HUES64 (cell line): ENCODE measurements around the gene LIME1.
"Not testable (repeated sequence)": the region's sequence is repeated elsewhere in the genome, so short reads cannot be mapped to it uniquely, and the experiment has no call there.

Experiments
- H3K27ac ChIP-seq: 2 replicates; pipeline ENCODE4 v1.7.0; 2013; ENCODE audit warnings: low read depth, low read length, inconsistent platforms
- H3K27me3 ChIP-seq: 2 replicates; pipeline ENCODE4 v1.6.1; 2013; ENCODE audit warnings: mild to moderate bottlenecking, low read length; ENCODE audit not compliant: insufficient read depth
- H3K36me3 ChIP-seq: 2 replicates; pipeline ENCODE4 v1.6.1; 2013; ENCODE audit warnings: mild to moderate bottlenecking, low read length; ENCODE audit not compliant: insufficient read depth
- H3K4me1 ChIP-seq: 2 replicates; pipeline ENCODE4 v1.6.1; 2013; ENCODE audit warnings: mild to moderate bottlenecking, low read length, moderate library complexity; ENCODE audit not compliant: insufficient read depth
- H3K4me3 ChIP-seq: 2 replicates; pipeline ENCODE4 v1.5.1; 2013; ENCODE audit warnings: mild to moderate bottlenecking, low read length, moderate library complexity
- H3K9ac ChIP-seq: 2 replicates; pipeline ENCODE4 v1.6.1; 2013; ENCODE audit warnings: mild to moderate bottlenecking, low read depth, low read length
- H3K9me3 ChIP-seq: 2 replicates; pipeline ENCODE4 v1.6.1; 2013; ENCODE audit warnings: low read depth, low read length; ENCODE audit not compliant: insufficient read depth
- WGBS: fragments of 150-250, 120-280 bp; methylation state at CpG from one replicate; pipeline ENCODE4 v1.1.7; 2013; ENCODE audit warnings: missing lambda C conversion rate; 5-methylcytosine and 5-hydroxymethylcytosine counted together

LIME1 gene

DNA sequence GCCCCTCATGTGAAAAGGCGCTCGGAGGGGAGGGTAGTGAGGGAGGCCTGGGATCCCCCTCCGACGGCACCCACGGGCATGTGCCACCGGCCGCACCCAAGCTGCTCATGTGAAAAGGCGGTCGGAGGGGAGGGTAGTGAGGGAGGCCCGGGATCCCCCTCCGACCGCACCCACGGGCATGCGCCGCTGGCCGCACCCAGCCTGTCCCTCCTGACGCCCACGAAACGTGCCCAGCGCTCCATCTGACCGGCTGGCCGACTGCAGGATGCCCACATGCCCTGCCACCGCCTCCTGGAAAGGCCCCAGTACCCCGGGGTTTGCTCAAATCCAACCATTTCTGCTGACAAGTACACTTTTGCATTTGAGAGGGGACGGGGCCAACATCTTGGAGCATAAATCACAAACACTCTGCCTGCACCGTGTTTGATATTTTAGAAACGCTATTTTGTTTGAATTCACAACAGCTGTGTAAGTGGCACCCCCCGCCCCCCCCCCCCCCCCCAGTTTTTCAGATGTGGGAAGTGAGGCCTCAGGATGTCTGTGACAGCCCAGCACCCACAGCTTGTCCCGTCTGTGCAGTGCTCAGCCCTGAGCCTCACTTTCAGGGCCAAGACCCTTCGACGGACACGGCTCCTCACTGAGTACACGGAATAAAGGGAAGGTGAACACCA lies 37.2 kb downstream of the LIME1 start:
- H3K9me3 ChIP-seq, result no peaks in the 10 kb centered on the region
- peaks cover 10% of the 10 kb centered on the region; the same call in 1 of the 2 replicates for H3K4me1 ChIP-seq
- H3K27ac ChIP-seq, result no peak overlapping the region
- no peaks in the 10 kb centered on the region for H3K27me3 ChIP-seq
- H3K4me3 ChIP-seq, result no peak overlapping the region
- H3K9ac ChIP-seq, result no peak overlapping the region
- H3K36me3 ChIP-seq, result peaks cover 5% of the 10 kb centered on the region; the same call in 1 of the 2 replicates
- WGBS, result 94% methylated on average over 31 of the region's 33 CpGs

DNA sequence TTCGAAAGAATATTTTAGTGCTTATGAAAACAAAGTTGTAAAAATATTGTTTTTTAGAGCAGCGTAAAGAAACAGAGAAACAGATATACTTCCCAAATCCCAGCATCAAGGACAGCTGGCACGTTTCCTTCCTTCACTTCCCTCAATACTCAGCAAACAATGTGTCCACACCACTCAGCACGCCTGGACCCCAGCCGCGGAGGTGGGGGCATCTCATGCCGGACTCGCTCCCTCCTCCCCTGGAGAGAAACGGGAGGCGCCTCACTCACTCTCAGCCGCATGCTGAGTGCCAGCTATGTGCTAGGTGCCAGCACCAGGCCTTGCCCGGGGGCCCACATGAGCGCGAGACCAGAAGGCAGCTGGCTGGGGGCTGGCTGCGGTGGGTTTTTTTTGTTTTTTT lies 37.8 kb downstream of the LIME1 start:
- 93% methylated on average over 14 of the region's 15 CpGs for WGBS
- Histone ChIP-seq H3K4me3 (no peak overlapping the region), H3K36me3 (no peaks in the 10 kb centered on the region), H3K27me3 (no peaks in the 10 kb centered on the region), H3K9ac (no peak overlapping the region), H3K9me3 (no peaks in the 10 kb centered on the region), H3K4me1 (peaks cover 10% of the 10 kb centered on the region; the same call in 1 of the 2 replicates), H3K27ac (no peak overlapping the region)

DNA sequence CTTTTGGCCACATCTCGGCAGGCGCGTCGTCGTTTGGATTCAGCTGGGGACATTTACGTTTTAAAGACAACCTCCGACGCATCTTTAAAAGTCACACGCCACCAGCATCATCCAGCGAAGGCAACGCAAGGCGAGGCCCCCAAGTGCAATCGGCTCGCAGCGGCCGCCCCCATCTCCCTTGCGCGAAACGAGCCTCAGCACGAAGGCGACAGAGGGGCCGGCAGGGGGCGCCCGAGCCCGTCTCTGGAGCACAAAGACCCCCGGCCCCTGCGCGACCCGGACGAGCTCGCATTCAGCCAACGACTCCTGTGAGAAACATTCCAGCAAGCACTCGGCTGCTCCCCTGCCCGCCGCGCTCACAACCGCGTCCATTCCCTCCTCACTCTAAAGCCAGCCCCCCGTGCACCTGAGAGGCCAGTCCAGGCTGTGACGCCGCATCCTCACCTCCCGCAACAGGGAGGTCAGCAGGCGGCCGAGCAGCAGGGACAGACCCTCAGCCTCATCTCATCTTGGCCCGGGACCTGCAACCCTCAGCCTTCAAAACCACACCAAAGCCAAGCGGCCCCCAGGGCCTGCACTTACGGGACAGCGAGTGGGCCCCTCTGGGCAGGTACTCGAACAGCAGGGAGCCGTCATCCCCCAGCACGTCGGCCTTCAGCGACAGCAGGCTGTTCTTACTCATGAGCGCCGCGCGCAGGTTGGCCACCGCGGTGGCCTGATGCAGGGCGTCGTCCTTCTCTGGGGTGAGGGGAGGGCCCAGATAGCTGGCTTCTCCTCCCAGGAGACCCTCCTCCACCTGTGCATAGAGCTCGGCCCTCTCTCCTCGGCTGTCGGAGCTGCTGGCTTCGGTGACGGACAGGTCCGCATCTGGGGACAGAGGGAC lies 38.9 kb downstream of the LIME1 start:
- Histone ChIP-seq H3K36me3 (no peaks in the 10 kb centered on the region), H3K27ac (peak overlapping the region; percentile 59; the same call in 1 of the 2 replicates), H3K4me3 (peak overlapping the region; percentile 57), H3K9ac (peak overlapping the region; percentile 46), H3K9me3 (no peaks in the 10 kb centered on the region), H3K4me1 (peaks cover 10% of the 10 kb centered on the region; the same call in 1 of the 2 replicates), H3K27me3 (no peaks in the 10 kb centered on the region)
- WGBS, result 7% methylated on average over 67 of the region's 67 CpGs

DNA sequence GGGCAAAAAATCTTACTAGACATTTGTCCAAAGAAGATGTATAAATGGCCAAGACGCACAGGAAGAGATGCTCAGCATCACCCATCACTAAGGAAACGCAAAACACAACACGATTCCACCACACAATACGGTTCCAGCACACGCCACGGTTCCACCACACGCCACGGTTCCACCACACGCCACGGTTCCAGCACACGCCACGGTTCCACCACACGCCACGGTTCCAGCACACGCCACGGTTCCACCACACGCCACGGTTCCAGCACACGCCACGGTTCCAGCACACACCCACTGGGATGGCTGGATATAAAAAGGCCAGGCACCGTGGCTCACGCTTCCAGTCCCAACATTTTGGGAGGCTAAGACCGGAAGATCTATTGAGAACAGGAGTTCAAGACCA lies 40.4 kb downstream of the LIME1 start:
- H3K27me3 ChIP-seq, H3K27ac ChIP-seq, H3K4me3 ChIP-seq, H3K9me3 ChIP-seq, H3K9ac ChIP-seq, H3K36me3 ChIP-seq: not testable (repeated sequence)
- peaks cover 10% of the 10 kb centered on the region; the same call in 1 of the 2 replicates for H3K4me1 ChIP-seq
- 96% methylated on average over 23 of the region's 23 CpGs for WGBS

DNA sequence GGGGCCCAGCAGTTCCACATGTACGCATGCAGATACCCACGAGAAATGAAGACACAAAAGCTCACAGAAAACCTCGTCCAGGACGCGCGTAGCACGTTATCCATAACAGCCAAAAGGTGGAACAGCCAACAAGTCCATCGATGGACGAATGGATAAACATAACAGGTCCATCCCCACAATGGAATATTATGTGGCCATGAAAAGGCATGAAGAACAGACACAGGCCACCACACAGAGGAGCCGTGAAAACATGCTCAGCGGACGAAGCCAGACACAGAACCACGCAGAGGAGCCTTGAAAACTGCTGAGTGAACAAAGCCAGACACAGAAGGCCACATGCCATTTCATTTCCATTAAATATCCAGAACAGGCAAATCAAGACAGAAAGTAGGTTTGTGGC lies 41.1 kb downstream of the LIME1 start:
- Histone ChIP-seq H3K27ac (peak overlapping the region; percentile 55; the same call in 1 of the 2 replicates), H3K9ac (no peak overlapping the region), H3K4me1 (peaks cover 10% of the 10 kb centered on the region; the same call in 1 of the 2 replicates), H3K36me3 (no peaks in the 10 kb centered on the region), H3K4me3 (no peak overlapping the region), H3K9me3 (no peaks in the 10 kb centered on the region), H3K27me3 (no peaks in the 10 kb centered on the region)
- WGBS, result 97% methylated on average over 13 of the region's 13 CpGs

DNA sequence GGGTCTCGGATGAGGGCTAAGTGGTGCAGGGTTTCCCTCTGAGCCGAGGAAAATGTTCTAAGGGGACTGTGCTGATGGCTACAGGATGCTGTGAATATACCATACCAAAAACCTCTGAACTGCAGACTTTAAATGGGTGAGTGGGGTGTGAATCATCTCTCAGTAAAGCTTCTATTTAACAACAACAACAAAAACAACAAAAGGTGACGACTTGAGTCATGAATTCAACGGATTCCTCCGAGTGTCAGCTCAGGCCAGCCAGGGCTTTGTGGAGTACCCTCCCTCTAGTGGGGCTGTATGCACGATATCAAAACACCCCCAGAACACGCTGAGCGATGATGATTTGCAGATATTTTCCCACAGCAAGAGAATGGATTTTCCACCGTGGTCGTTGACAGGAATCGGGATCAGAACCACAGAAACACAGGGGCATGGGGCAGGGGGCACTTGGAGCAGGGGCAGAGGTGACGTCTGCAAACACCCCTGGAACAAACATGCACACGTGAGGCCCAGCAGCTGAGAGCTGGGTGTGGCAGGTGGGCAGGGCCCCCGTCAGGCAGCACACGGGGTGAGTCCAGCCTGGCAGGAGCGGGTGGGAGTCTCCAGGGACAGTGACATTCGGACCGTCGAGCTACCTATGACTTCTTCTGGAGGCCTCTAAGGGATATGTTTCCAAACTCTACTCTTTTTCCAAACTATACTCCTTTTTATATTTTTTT lies 41.7 kb downstream of the LIME1 start:
- Histone ChIP-seq H3K36me3 (no peaks in the 10 kb centered on the region), H3K9ac (no peak overlapping the region), H3K9me3 (no peaks in the 10 kb centered on the region), H3K27ac (peak overlapping the region; percentile 55; the same call in 1 of the 2 replicates), H3K27me3 (no peaks in the 10 kb centered on the region), H3K4me1 (peaks cover 10% of the 10 kb centered on the region; the same call in 1 of the 2 replicates), H3K4me3 (no peak overlapping the region)
- WGBS, result 57% methylated on average over 19 of the region's 19 CpGs

DNA sequence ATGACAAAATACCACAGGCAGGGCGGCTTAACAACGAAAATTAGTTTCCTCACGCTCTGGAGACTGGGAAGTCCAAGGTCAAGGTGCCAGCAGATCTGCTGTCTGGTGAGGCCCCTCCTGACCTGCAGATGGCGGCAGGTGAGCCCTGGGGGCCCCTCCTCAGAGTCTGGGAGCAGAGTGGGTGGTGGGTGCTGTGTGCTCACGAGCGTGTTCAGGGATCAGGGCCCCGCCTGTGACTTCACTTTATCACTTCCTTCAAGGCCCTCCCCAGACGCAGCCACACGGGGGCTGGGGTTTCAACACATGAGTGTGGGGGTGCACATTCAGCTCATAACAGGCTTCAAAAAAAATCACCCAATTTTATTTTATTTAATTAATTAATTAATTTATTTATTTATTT lies 42.4 kb downstream of the LIME1 start:
- peaks cover 10% of the 10 kb centered on the region; the same call in 1 of the 2 replicates for H3K4me1 ChIP-seq
- H3K9me3 ChIP-seq, result no peaks in the 10 kb centered on the region
- no peaks in the 10 kb centered on the region for H3K27me3 ChIP-seq
- H3K4me3 ChIP-seq, result no peak overlapping the region
- no peak overlapping the region for H3K9ac ChIP-seq
- H3K36me3 ChIP-seq, result no peaks in the 10 kb centered on the region
- 87% methylated on average over 7 of the region's 9 CpGs for WGBS
- H3K27ac ChIP-seq, result peak overlapping the region; percentile 46; the same call in 1 of the 2 replicates

DNA sequence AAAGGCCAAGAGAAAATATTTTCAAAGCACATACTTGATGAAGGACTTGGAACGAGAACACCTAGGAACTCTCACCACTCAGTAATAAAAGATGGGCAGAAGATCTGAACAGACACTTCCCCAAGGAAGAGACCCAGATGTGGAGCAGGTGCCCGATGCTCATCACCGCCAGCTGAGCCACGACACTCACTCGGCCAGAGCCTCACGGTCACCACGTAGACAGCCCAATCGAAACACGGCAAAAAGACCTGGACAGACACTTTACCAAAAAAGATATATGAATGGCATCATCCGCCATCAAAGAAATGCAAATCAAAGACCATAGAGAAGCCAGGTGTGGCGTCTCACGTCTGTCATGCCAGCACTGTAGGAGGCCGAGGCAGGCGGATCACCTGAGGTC lies 44.7 kb downstream of the LIME1 start:
- no peak overlapping the region for H3K9ac ChIP-seq
- H3K27ac ChIP-seq, result no peak overlapping the region
- H3K36me3 ChIP-seq, result no peaks in the 10 kb centered on the region
- no peaks in the 10 kb centered on the region for H3K27me3 ChIP-seq
- no peak overlapping the region for H3K4me3 ChIP-seq
- H3K9me3 ChIP-seq, result no peaks in the 10 kb centered on the region
- H3K4me1 ChIP-seq, result peaks cover 3% of the 10 kb centered on the region; the same call in 1 of the 2 replicates
- WGBS, result 96% methylated on average over 14 of the region's 14 CpGs

DNA sequence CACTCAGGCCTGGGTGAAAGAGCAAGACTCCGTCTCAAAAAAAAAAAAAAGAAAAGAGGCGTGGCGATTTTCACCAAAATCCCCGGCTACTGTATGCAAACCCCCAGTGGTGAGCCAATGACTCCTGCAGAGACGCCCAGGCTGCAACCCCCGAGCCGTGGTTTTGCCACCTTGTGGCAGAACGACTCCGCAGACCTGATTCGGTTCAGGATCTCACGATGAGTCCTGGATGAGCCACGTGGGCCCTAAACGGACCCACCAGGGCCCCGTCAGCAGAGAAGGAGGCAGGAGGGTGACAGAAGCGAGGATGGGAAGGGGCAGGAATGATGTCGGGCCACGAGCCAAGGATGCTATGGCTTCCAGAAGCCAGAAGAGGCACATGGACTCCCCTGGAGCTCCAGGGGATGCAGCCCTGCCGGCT lies 45.6 kb downstream of the LIME1 start:
- H3K9ac ChIP-seq, result no peak overlapping the region
- H3K27ac ChIP-seq, result no peak overlapping the region
- H3K27me3 ChIP-seq, result no peaks in the 10 kb centered on the region
- peaks cover 3% of the 10 kb centered on the region; the same call in 1 of the 2 replicates for H3K4me1 ChIP-seq
- WGBS, result 74% methylated on average over 18 of the region's 18 CpGs
- no peaks in the 10 kb centered on the region for H3K9me3 ChIP-seq
- H3K36me3 ChIP-seq, result no peaks in the 10 kb centered on the region
- H3K4me3 ChIP-seq, result no peak overlapping the region

DNA sequence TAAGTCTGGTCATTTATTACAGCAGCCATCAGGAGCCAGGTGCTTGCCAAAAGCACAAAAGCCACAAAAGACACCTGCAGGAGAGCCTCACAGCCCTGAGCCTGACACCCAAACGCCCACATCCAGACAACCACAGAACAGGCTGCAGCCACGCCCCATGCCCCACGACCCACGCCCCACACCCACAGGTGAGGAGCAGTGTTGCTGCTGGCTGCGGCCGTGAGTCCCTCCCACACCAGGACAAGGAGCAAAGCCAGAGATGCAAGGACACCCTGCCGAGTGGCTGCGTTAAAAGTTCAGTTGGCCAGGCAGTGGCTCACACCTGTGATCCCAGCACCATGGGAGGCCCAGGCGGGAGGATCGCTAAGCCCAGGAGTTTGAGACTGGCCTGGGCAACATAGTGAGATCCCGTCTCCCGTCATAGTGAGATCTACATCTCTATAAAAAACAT lies 46.1 kb downstream of the LIME1 start:
- no peaks in the 10 kb centered on the region for H3K36me3 ChIP-seq
- no peaks in the 10 kb centered on the region for H3K9me3 ChIP-seq
- H3K4me1 ChIP-seq, result peaks cover 3% of the 10 kb centered on the region; the same call in 1 of the 2 replicates
- no peaks in the 10 kb centered on the region for H3K27me3 ChIP-seq
- no peak overlapping the region for H3K4me3 ChIP-seq
- H3K27ac ChIP-seq, result no peak overlapping the region
- 93% methylated on average over 12 of the region's 12 CpGs for WGBS
- H3K9ac ChIP-seq, result no peak overlapping the region
